H9 (cell line): ENCODE results near the gene CMSS1. TPM values are rescaled to one million over a fixed set of nuclear protein-coding genes. Genes with fewer than 3 reads are reported as not detected.

Source experiments
- DNase-seq: peaks from one replicate; pipeline ENCODE4 v3.0.0-alpha.2; 2017
- H2AFZ ChIP-seq: one replicate; pipeline ENCODE4 v1.6.1; 2013; ENCODE audit warnings: mild to moderate bottlenecking, low read length, control low read depth, moderate library complexity
- H2AK5ac ChIP-seq: 2 replicates; pipeline ENCODE4 v1.6.1; 2013; ENCODE audit warnings: low read length, control low read depth, mixed read lengths; ENCODE audit not compliant: insufficient read length
- H2BK120ac ChIP-seq: one replicate; pipeline ENCODE4 v1.6.1; 2013; ENCODE audit warnings: low read depth, mild to moderate bottlenecking, low read length, control low read depth, inconsistent platforms; ENCODE audit not compliant: poor library complexity, severe bottlenecking
- H2BK12ac ChIP-seq: 2 replicates; pipeline ENCODE4 v1.6.1; 2013; ENCODE audit warnings: low read length, control low read depth, mixed read lengths, low read depth; ENCODE audit not compliant: insufficient read length
- H2BK15ac ChIP-seq: 2 replicates; pipeline ENCODE4 v1.6.1; 2013; ENCODE audit warnings: low read depth, low read length, control low read depth
- H2BK20ac ChIP-seq: one replicate; pipeline ENCODE4 v1.6.1; 2013; ENCODE audit warnings: low read depth, mild to moderate bottlenecking, low read length, control low read depth, inconsistent platforms; ENCODE audit not compliant: poor library complexity, severe bottlenecking
- H2BK5ac ChIP-seq: 2 replicates; pipeline ENCODE4 v1.6.1; 2013; ENCODE audit warnings: low read length, control low read depth, mixed read lengths; ENCODE audit not compliant: insufficient read length
- H3K14ac ChIP-seq: 2 replicates; pipeline ENCODE4 v1.6.1; 2013; ENCODE audit warnings: low read length, control low read depth; ENCODE audit not compliant: insufficient read depth
- H3K18ac ChIP-seq: 2 replicates; pipeline ENCODE4 v1.6.1; 2013; ENCODE audit warnings: low read depth, mild to moderate bottlenecking, mixed read lengths, low read length, control low read depth; ENCODE audit not compliant: insufficient read length
- H3K23ac ChIP-seq: 2 replicates; pipeline ENCODE4 v1.6.1; 2013; ENCODE audit warnings: low read length, control low read depth, mixed read lengths, low read depth; ENCODE audit not compliant: insufficient read length
- H3K23me2 ChIP-seq: 2 replicates; pipeline ENCODE4 v1.6.1; 2013; ENCODE audit warnings: low read depth, mild to moderate bottlenecking, mixed read lengths, low read length, control low read depth; ENCODE audit not compliant: insufficient read length, poor library complexity, severe bottlenecking
- H3K27ac ChIP-seq: 2 replicates; pipeline ENCODE4 v1.5.1; 2013; ENCODE audit warnings: low read length, control low read depth, mixed read lengths, low read depth; ENCODE audit not compliant: insufficient read length
- H3K27me3 ChIP-seq: 2 replicates; pipeline ENCODE4 v1.6.1; 2013; ENCODE audit warnings: low read length, control low read depth, inconsistent platforms; ENCODE audit not compliant: insufficient read depth
- H3K4ac ChIP-seq: 2 replicates; pipeline ENCODE4 v1.6.1; 2013; ENCODE audit warnings: low read depth, mild to moderate bottlenecking, control low read depth, inconsistent platforms, low read length, moderate library complexity
- H3K4me1 ChIP-seq: 2 replicates; pipeline ENCODE4 v1.6.1; 2013; ENCODE audit warnings: low read length, control low read depth, inconsistent platforms; ENCODE audit not compliant: insufficient read depth
- H3K4me2 ChIP-seq: 2 replicates; pipeline ENCODE4 v1.6.1; 2013; ENCODE audit warnings: low read length, control low read depth, mixed read lengths; ENCODE audit not compliant: insufficient read length, insufficient read depth
- H3K56ac ChIP-seq: 2 replicates; pipeline ENCODE4 v1.6.1; 2013; ENCODE audit warnings: low read depth, mild to moderate bottlenecking, mixed read lengths, low read length, control low read depth; ENCODE audit not compliant: insufficient read length
- H3K79me1 ChIP-seq: 2 replicates; pipeline ENCODE4 v1.6.1; 2013; ENCODE audit warnings: low read depth, mild to moderate bottlenecking, moderate library complexity, low read length, control low read depth, inconsistent platforms; ENCODE audit not compliant: insufficient read depth, poor library complexity, severe bottlenecking
- H3K79me2 ChIP-seq: 2 replicates; pipeline ENCODE4 v1.6.1; 2013; ENCODE audit warnings: low read length, control low read depth, inconsistent platforms; ENCODE audit not compliant: insufficient read depth
- H3K9ac ChIP-seq: 2 replicates; pipeline ENCODE4 v1.6.1; 2013; ENCODE audit warnings: low read length, control low read depth, mixed read lengths; ENCODE audit not compliant: insufficient read length; ENCODE audit errors: extremely low read depth
- H3K9me3 ChIP-seq: one replicate; pipeline ENCODE4 v1.6.1; 2013; ENCODE audit warnings: low read depth, low read length, inconsistent platforms; ENCODE audit not compliant: control insufficient read depth
- H3T11ph ChIP-seq: one replicate; pipeline ENCODE4 v1.6.1; 2013; ENCODE audit warnings: mild to moderate bottlenecking, low read length, control low read depth, inconsistent platforms
- H4K20me1 ChIP-seq: one replicate; pipeline ENCODE4 v1.6.1; 2013; ENCODE audit not compliant: control insufficient read depth, insufficient read length, insufficient read depth
- H4K5ac ChIP-seq: 2 replicates; pipeline ENCODE4 v1.6.1; 2013; ENCODE audit warnings: low read depth, mild to moderate bottlenecking, mixed read lengths, low read length, control low read depth; ENCODE audit not compliant: insufficient read length
- H4K8ac ChIP-seq: replicated peaks from 2 replicates; pipeline ENCODE4 v1.6.1; 2013; ENCODE audit warnings: low read length, control low read depth, mixed read lengths, low read depth; ENCODE audit not compliant: insufficient read length
- H4K91ac ChIP-seq: 2 replicates; pipeline ENCODE4 v1.6.1; 2013; ENCODE audit warnings: low read depth, mild to moderate bottlenecking, moderate library complexity, mixed read lengths, low read length, control low read depth; ENCODE audit not compliant: insufficient read length
- H3K27ac Mint-ChIP-seq, 3 experiments: 2 replicates in 2 of 3; 3 replicates in 1 of 3; pipeline ENCODE4 v1.8.0; 2020 to 2021; ENCODE audit warnings: mixed read lengths in 3 of 3, mild to moderate bottlenecking in 1 of 3, moderate library complexity in 1 of 3
- H3K27me3 Mint-ChIP-seq: 2 replicates; pipeline ENCODE4 v1.8.0; 2021; ENCODE audit warnings: low read depth, mild to moderate bottlenecking, moderate library complexity, mixed read lengths
- H3K36me3 Mint-ChIP-seq, 3 experiments: 2 replicates in 2 of 3; 3 replicates in 1 of 3; pipeline ENCODE4 v1.8.0; 2020 to 2021; ENCODE audit warnings: low read depth in 3 of 3, mixed read lengths in 3 of 3; ENCODE audit not compliant: insufficient read depth in 1 of 3
- H3K4me1 Mint-ChIP-seq, 2 experiments: 2 replicates each; pipeline ENCODE4 v1.8.0; 2020; ENCODE audit warnings: mixed read lengths in 2 of 2
- H3K4me3 Mint-ChIP-seq, 2 experiments: 2 replicates in 1 of 2; 3 replicates in 1 of 2; pipeline ENCODE4 v1.8.0; 2020 to 2021; ENCODE audit warnings: mild to moderate bottlenecking in 2 of 2, mixed read lengths in 2 of 2, moderate library complexity in 1 of 2
- H3K9me3 Mint-ChIP-seq, 2 experiments: 2 replicates in 1 of 2; 3 replicates in 1 of 2; pipeline ENCODE4 v1.8.0; 2020; ENCODE audit warnings: mild to moderate bottlenecking in 2 of 2, mixed read lengths in 2 of 2, moderate library complexity in 1 of 2
- CTCF ChIP-seq: fragments of 200-600 bp; sonication (generic); conservative IDR thresholded peaks from 3 replicates; pipeline ENCODE4 v1.8.0; 2021; ENCODE audit warnings: antibody characterized with exemption, mild to moderate bottlenecking
- WGBS: extraction: QIAGEN DNeasy Blood & Tissue Kit; methylation state at CpG from one replicate; pipeline ENCODE4 v1.1.7; 2013; ENCODE audit warnings: missing lambda C conversion rate, low lambda C conversion rate, mixed read lengths; ENCODE audit not compliant: insufficient read length; ENCODE audit errors: extremely low coverage; 5-methylcytosine and 5-hydroxymethylcytosine counted together
- total RNA-seq: library from RNA; stranded (reverse); gene quantifications from 2 replicates; pipeline ENCODE4 v1.2.1, GENCODE V29; 2021

Gene CMSS1
- total RNA-seq, 1 experiment from 2014 or later = 61.8 TPM

- no peak overlapping the region for H2BK20ac ChIP-seq
- no peaks in the 10 kb centered on the region for H3K79me1 ChIP-seq
- H3K4ac ChIP-seq = no peak overlapping the region
- DNase-seq = no peak
- H2BK120ac ChIP-seq = no peak overlapping the region
- no peak overlapping the region for H3T11ph ChIP-seq
- H2BK12ac ChIP-seq = no peak overlapping the region
- Mint-ChIP-seq H3K4me1 (0 out of 4 replicates have a peak, but pooled peaks cover 0 to 2% of the 10 kb centered on the region in 2 experiments), H3K27me3 (no peaks in the 10 kb centered on the region), H3K36me3 (no peaks in the 10 kb centered on the region), H3K9me3 (no peaks in the 10 kb centered on the region), H3K27ac (no peak overlapping the region), H3K4me3 (no peak overlapping the region)
- H3K79me2 ChIP-seq = no peaks in the 10 kb centered on the region
- H2BK5ac ChIP-seq = no peak overlapping the region
- no peak overlapping the region for H2AK5ac ChIP-seq
- no peak overlapping the region for H4K91ac ChIP-seq
- no peak overlapping the region for H4K8ac ChIP-seq
- no peak overlapping the region for H3K9ac ChIP-seq
- no peak overlapping the region for H3K4me2 ChIP-seq
- no peaks in the 10 kb centered on the region for H3K23me2 ChIP-seq
- H3K23ac ChIP-seq = no peak overlapping the region
- no peak overlapping the region for H2BK15ac ChIP-seq
- H3K4me1 ChIP-seq = no peaks in the 10 kb centered on the region
- H3K27me3 ChIP-seq = no peaks in the 10 kb centered on the region
- H3K14ac ChIP-seq = no peak overlapping the region
- no peak overlapping the region for H2AFZ ChIP-seq
- no CpG with 5 or more reads among the region's 7 CpGs for WGBS
- no peak overlapping the region for H3K56ac ChIP-seq
- TF ChIP-seq CTCF = no peak
- H3K27ac ChIP-seq = no peak overlapping the region
- no peak overlapping the region for H4K5ac ChIP-seq
- H4K20me1 ChIP-seq = no peaks in the 10 kb centered on the region
- no peak overlapping the region for H3K18ac ChIP-seq
- H3K9me3 ChIP-seq = no peaks in the 10 kb centered on the region
Measured at GRCh38 chr3:100024520-100025303, 207.1 kb downstream of the CMSS1 start.
